Body of pancreas (tissue), 4 donors: Measurements from ENCODE around the gene POM121.
"Not testable (repeated sequence)": the region's sequence is repeated elsewhere in the genome, so short reads cannot be mapped to it uniquely, and the experiment has no call there.

Source experiments
- CTCF ChIP-seq, 7 experiments: fragments of 450-650 bp in 4 of 7; fragments of 200-600 bp in 3 of 7; sonication (generic) in 3 of 7; IDR thresholded peaks; one replicate each; pipeline ENCODE4 v1.5.1; 2016 to 2019; ENCODE audit warnings: antibody characterized with exemption in 7 of 7
- POLR2A ChIP-seq, 3 donors: fragments of 450-650 bp; IDR thresholded peaks; one replicate each; pipeline ENCODE4 v1.6.1; 2016; ENCODE audit warnings: antibody characterized with exemption in 3 of 3, mild to moderate bottlenecking in 2 of 3

GRCh38 chr7:72953901-72954562, 29.1 kb downstream of the POM121 start:
- not testable (repeated sequence) for TF ChIP-seq CTCF, POLR2A (IDR thresholded peaks at IDR 0.05)
